ENCODE measurements around the gene ATG13. TPM values are rescaled to one million over a fixed set of nuclear protein-coding genes. Genes with fewer than 3 reads are reported as not detected.

The ATG13 gene
- polyA plus RNA-seq, 1 of the 3 experiments (the other 2 are of a cell fraction): 39.4 TPM

DNA sequence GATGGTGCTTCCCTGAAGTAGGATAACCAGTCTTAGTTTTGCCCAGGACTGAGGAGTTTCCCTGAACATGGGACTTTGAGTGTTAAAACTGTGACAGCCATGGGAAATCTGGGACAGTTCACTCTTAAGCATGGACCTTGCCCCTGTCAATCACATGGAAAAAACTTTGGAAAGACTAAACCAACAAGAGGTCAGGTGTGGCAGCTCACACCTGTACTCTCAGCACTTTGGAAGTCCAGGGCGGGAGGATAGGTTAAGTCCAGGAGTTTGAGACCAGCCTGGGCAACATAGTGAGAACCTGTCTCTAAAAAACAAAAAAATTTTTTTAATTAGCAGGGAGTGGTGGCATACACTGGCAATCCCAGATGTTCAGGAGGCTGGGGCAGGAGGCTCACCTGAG, 20.2 kb upstream of the ATG13 start:
- peaks cover 16% of the 10 kb centered on the region for H3K79me2 ChIP-seq (ENCODE audit: insufficient read depth)
- ChIA-PET POLR2A (no interaction called here), CTCF (no interaction called here)
- no peaks in the 10 kb centered on the region; the same call in 1 of the 2 replicates for H4K20me1 ChIP-seq (ENCODE audit: insufficient read depth)
- H3K9me3 ChIP-seq: no peaks in the 10 kb centered on the region
- no peaks in the 10 kb centered on the region for H3K27me3 ChIP-seq (ENCODE audit: insufficient read depth)
- H3K4me3 ChIP-seq (ENCODE audit: low read depth in 2 of 2, low read length in 1 of 2): no peak overlapping the region
- no peak overlapping the region for H3K4me2 ChIP-seq
- peaks cover 3 to 12% of the 10 kb centered on the region in 2 experiments; a peak in 2 of 4 replicates for H3K4me1 ChIP-seq (ENCODE audit: control insufficient read depth in 1 of 2, insufficient read depth in 2 of 2, low read depth in 1 of 2, low read length in 1 of 2)
- no peak overlapping the region for H3K9ac ChIP-seq
- peaks cover 7% of the 10 kb centered on the region for H3F3A ChIP-seq (replicated peaks; ENCODE audit: insufficient read depth)
- H2AFZ ChIP-seq (ENCODE audit: low read depth): no peak overlapping the region
- no peak overlapping the region for H3K27ac ChIP-seq (ENCODE audit: low read depth in 2 of 2, low read length in 1 of 2)
- TF ChIP-seq JUND (IDR thresholded peaks at IDR 0.05) (no peak), EZH2phosphoT487 (IDR thresholded peaks at IDR 0.05; ENCODE audit: borderline replicate concordance, low read depth) (no peak), ELF1 (IDR thresholded peaks at IDR 0.05) (no peak), NRF1 (IDR thresholded peaks at IDR 0.05; ENCODE audit: low read depth, low read length) (no peak), EP300 (IDR thresholded peaks at IDR 0.05; ENCODE audit: borderline replicate concordance in 1 of 2, low read depth in 1 of 2, low read length in 1 of 2) (no peak), TEAD4 (IDR thresholded peaks at IDR 0.05; ENCODE audit: borderline replicate concordance, insufficient read depth) (no peak), CTCF (IDR thresholded peaks at IDR 0.05) (no peak), POLR2AphosphoS5 (IDR thresholded peaks at IDR 0.05; ENCODE audit: low read depth, low read length) (no peak), CHD2 (IDR thresholded peaks at IDR 0.05; ENCODE audit: low read length, partially characterized antibody) (no peak), TAF1 (IDR thresholded peaks at IDR 0.05; ENCODE audit: borderline replicate concordance, low read depth, low read length) (no peak), RFX5 (IDR thresholded peaks at IDR 0.05; ENCODE audit: low read length) (no peak), FOSL2 (IDR thresholded peaks at IDR 0.05; ENCODE audit: borderline replicate concordance, low read depth) (no peak)
- TF ChIP-seq, protein P1, sequence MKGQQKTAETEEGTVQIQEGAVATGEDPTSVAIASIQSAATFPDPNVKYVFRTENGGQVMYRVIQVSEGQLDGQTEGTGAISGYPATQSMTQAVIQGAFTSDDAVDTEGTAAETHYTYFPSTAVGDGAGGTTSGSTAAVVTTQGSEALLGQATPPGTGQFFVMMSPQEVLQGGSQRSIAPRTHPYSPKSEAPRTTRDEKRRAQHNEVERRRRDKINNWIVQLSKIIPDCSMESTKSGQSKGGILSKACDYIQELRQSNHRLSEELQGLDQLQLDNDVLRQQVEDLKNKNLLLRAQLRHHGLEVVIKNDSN (IDR thresholded peaks at IDR 0.05; ENCODE audit: borderline replicate concordance, low read depth): no peak
- TF ChIP-seq, protein P2, sequence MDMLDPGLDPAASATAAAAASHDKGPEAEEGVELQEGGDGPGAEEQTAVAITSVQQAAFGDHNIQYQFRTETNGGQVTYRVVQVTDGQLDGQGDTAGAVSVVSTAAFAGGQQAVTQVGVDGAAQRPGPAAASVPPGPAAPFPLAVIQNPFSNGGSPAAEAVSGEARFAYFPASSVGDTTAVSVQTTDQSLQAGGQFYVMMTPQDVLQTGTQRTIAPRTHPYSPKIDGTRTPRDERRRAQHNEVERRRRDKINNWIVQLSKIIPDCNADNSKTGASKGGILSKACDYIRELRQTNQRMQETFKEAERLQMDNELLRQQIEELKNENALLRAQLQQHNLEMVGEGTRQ (IDR thresholded peaks at IDR 0.05; ENCODE audit: borderline replicate concordance, low read depth, low read length): no peak
- TF ChIP-seq, protein P3, sequence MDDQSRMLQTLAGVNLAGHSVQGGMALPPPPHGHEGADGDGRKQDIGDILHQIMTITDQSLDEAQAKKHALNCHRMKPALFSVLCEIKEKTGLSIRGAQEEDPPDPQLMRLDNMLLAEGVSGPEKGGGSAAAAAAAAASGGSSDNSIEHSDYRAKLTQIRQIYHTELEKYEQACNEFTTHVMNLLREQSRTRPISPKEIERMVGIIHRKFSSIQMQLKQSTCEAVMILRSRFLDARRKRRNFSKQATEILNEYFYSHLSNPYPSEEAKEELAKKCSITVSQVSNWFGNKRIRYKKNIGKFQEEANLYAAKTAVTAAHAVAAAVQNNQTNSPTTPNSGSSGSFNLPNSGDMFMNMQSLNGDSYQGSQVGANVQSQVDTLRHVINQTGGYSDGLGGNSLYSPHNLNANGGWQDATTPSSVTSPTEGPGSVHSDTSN (IDR thresholded peaks at IDR 0.05): no peak
- TF ChIP-seq, protein P4, sequence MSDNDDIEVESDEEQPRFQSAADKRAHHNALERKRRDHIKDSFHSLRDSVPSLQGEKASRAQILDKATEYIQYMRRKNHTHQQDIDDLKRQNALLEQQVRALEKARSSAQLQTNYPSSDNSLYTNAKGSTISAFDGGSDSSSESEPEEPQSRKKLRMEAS (IDR thresholded peaks at IDR 0.05; ENCODE audit: low read depth): no peak
- H3K36me3 ChIP-seq (replicated peaks in 1 of 2; ENCODE audit: control insufficient read depth in 1 of 2, insufficient read depth in 2 of 2, low read length in 1 of 2): no peaks in the 10 kb centered on the region
- WGBS (ENCODE audit: low lambda C conversion rate): 100% methylated on average over 1 of the region's 1 CpG
- DNase-seq: no peak
- no peaks in the 10 kb centered on the region for H3K9me2 ChIP-seq

Data from SK-N-SH (cell line).